ENCODE measurements around the gene PTOV1. TPM values are rescaled to one million over a fixed set of nuclear protein-coding genes. Genes with fewer than 3 reads are reported as not detected.

The PTOV1 gene
- total and polyA plus RNA-seq, 2 of the 4 experiments (the other 2 are of a cell fraction): 34.4 to 107 TPM

GRCh38 chr19:49853852-49854377, 3.0 kb downstream of the PTOV1 start:
- H4K5ac ChIP-seq (ENCODE audit: low read depth, low read length): no peak overlapping the region
- ChIA-PET POLR2A (ENCODE audit: unreplicated experiment) (interaction anchor here (0.5 kb wide), 1 partner anchor 35 kb away, joined by 5 read pairs; no protein-coding TSS in a partner anchor), CTCF (no interaction called here)
- no peak overlapping the region for H3K4me3 ChIP-seq (ENCODE audit: insufficient read depth, low read depth, low read length)
- H3K9me1 ChIP-seq (ENCODE audit: insufficient read depth, low read length): peaks cover 8% of the 10 kb centered on the region; the same call in 1 of the 2 replicates
- peaks cover 16% of the 10 kb centered on the region for H3K4me1 ChIP-seq (ENCODE audit: control insufficient read depth, insufficient read depth, low read length)
- BruUV-seq (replicated peaks): no TSS peak
- dilution Hi-C loops (cut with HindIII; ENCODE audit: low sequenced_read_pairs, unreplicated experiment): no loop called here
- H2BK15ac ChIP-seq (ENCODE audit: low read depth, low read length): no peak overlapping the region
- no peaks in the 10 kb centered on the region for H3K27me3 ChIP-seq (ENCODE audit: control insufficient read depth, insufficient read depth, low read length)
- no peak overlapping the region for H3K4ac ChIP-seq (ENCODE audit: low read depth, low read length)
- H2BK20ac ChIP-seq (ENCODE audit: low read depth, low read length): no peak overlapping the region
- peaks cover 18 to 78% of the 10 kb centered on the region in 2 experiments for H3K79me1 ChIP-seq (ENCODE audit: low read depth in 1 of 2, low read length in 2 of 2)
- no peak overlapping the region for H2BK5ac ChIP-seq (ENCODE audit: low read depth, low read length, poor library complexity, severe bottlenecking)
- no peak overlapping the region for H2BK120ac ChIP-seq (ENCODE audit: low read depth, low read length)
- no peak for ATAC-seq (ENCODE audit: low read depth)
- H3K56ac ChIP-seq (ENCODE audit: extremely low read depth, insufficient read depth, low read length): no peak overlapping the region
- H3K14ac ChIP-seq (replicated peaks; ENCODE audit: low read depth, low read length): no peak overlapping the region
- H3K4me2 ChIP-seq (ENCODE audit: low read depth, low read length): no peak overlapping the region; the same call in 1 of the 2 replicates
- DNase-seq: no peak
- H3K9me3 ChIP-seq (ENCODE audit: control insufficient read depth, insufficient read depth, low read length): no peaks in the 10 kb centered on the region
- H3K23ac ChIP-seq (ENCODE audit: low read depth, low read length): no peak overlapping the region; the same call in 1 of the 2 replicates
- no peak overlapping the region for H3K9ac ChIP-seq (ENCODE audit: low read depth, low read length)
- H4K8ac ChIP-seq (ENCODE audit: low read depth in 2 of 2, low read length in 2 of 2): no peak overlapping the region
- in situ Hi-C loops (cut with MboI; ENCODE audit: low sequenced_read_pairs): loop anchor here (10.0 kb wide), 1 partner anchor 169 kb away; the partner anchor contains the start of gene ADM5
- 90% methylated on average over 2 of the region's 10 CpGs; no CpG with 5 or more reads in 1 of the 2 experiments for WGBS, 2 experiments (ENCODE audit: extremely low coverage in 2 of 2, insufficient read length in 1 of 2)
- H3K36me3 ChIP-seq (ENCODE audit: control insufficient read depth, insufficient read depth, low read length): peaks cover 48% of the 10 kb centered on the region
- H4K20me1 ChIP-seq (ENCODE audit: insufficient read depth, low read length): peaks cover 74% of the 10 kb centered on the region
- no peak for TF ChIP-seq RFX5 (IDR thresholded peaks at IDR 0.05; ENCODE audit: low read depth, low read length)
- no peak for TF ChIP-seq RAD21 (IDR thresholded peaks at IDR 0.05; ENCODE audit: low read length)
- TF ChIP-seq RCOR1 (IDR thresholded peaks at IDR 0.05; ENCODE audit: insufficient replicate concordance, low read length): no peak
- no peak for TF ChIP-seq BHLHE40 (IDR thresholded peaks at IDR 0.05; ENCODE audit: low read depth, low read length)
- TF ChIP-seq, protein P1, sequence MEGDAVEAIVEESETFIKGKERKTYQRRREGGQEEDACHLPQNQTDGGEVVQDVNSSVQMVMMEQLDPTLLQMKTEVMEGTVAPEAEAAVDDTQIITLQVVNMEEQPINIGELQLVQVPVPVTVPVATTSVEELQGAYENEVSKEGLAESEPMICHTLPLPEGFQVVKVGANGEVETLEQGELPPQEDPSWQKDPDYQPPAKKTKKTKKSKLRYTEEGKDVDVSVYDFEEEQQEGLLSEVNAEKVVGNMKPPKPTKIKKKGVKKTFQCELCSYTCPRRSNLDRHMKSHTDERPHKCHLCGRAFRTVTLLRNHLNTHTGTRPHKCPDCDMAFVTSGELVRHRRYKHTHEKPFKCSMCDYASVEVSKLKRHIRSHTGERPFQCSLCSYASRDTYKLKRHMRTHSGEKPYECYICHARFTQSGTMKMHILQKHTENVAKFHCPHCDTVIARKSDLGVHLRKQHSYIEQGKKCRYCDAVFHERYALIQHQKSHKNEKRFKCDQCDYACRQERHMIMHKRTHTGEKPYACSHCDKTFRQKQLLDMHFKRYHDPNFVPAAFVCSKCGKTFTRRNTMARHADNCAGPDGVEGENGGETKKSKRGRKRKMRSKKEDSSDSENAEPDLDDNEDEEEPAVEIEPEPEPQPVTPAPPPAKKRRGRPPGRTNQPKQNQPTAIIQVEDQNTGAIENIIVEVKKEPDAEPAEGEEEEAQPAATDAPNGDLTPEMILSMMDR (conservative IDR thresholded peaks at IDR 0.05; ENCODE audit: low read depth, low read length): no peak
- H3K18ac ChIP-seq (ENCODE audit: low read depth, low read length): no peak overlapping the region
- H2AK5ac ChIP-seq (ENCODE audit: low read depth, low read length): no peak overlapping the region
- no peak overlapping the region for H2AFZ ChIP-seq (replicated peaks; ENCODE audit: low read length, poor library complexity)
- intact Hi-C loops (cut with micrococcal nuclease): no loop called here
- no peak overlapping the region for H2AK9ac ChIP-seq (replicated peaks; ENCODE audit: low read depth, low read length, poor library complexity)
- no peak overlapping the region for H4K91ac ChIP-seq (ENCODE audit: insufficient read depth, low read depth, low read length)
- no peak overlapping the region for H3K27ac ChIP-seq (ENCODE audit: insufficient read depth, low read length)
